D721Med (cell line): Measurements from ENCODE around the gene TFAP2D.

Experiments used
- DNase-seq: peaks from one replicate; pipeline ENCODE4 v3.0.0; 2011; ENCODE audit warnings: low spot score; ENCODE audit not compliant: insufficient read length
- FAIRE-seq: peaks from 2 replicates; lab custom pipeline; 2011; peaks lifted over from hg19 to GRCh38; lab: Jason Lieb, UNC
- CTCF ChIP-seq: IDR thresholded peaks from 2 replicates; pipeline ENCODE4 v1.5.1; 2012; ENCODE audit warnings: mild to moderate bottlenecking, control low read depth; ENCODE audit not compliant: insufficient read depth; ENCODE audit errors: missing control alignments

The TFAP2D gene

GRCh38 chr6:50822078-50822476 is 108.8 kb downstream of the TFAP2D start:
- TF ChIP-seq CTCF = no peak
- DNase-seq = no peak
- no peak for FAIRE-seq
